AG04450 (cell line): ENCODE measurements around the gene PPFIBP1. TPM values are rescaled to one million over a fixed set of nuclear protein-coding genes. Genes with fewer than 3 reads are reported as not detected.
"Not testable (repeated sequence)": the region's sequence is repeated elsewhere in the genome, so short reads cannot be mapped to it uniquely, and the experiment has no call there.

Experiments
- CTCF ChIA-PET: fragments of 300-600, 350-600 bp; formaldehyde crosslinking; extraction: SDS; loops from one replicate; lab custom pipeline; 2022; ENCODE audit warnings: antibody characterized with exemption, inconsistent platforms; lab: Charles Lee
- POLR2A ChIA-PET: fragments of 350-600 bp; formaldehyde crosslinking; extraction: SDS; loops from one replicate; lab custom pipeline; 2021; ENCODE audit warnings: antibody characterized with exemption, inconsistent platforms; lab: Yijun Ruan, JAX
- DNase-seq: peaks from one replicate; pipeline ENCODE4 v3.0.0-alpha.2; 2011; ENCODE audit warnings: low read depth, low spot score
- H3K27ac ChIP-seq: one replicate; pipeline ENCODE4 v1.5.1; 2012; ENCODE audit warnings: low read depth, low read length, control low read depth
- H3K27me3 ChIP-seq: one replicate; pipeline ENCODE4 v1.6.0; 2012; ENCODE audit warnings: low read length; ENCODE audit not compliant: control insufficient read depth, insufficient read depth
- H3K4me3 ChIP-seq: 2 replicates; pipeline ENCODE4 v1.5.1; 2011; ENCODE audit warnings: mild to moderate bottlenecking, low read depth, low read length, control low read depth
- H3K9me3 ChIP-seq: 2 replicates; pipeline ENCODE4 v1.5.1; 2012; ENCODE audit warnings: low read length; ENCODE audit not compliant: control insufficient read depth, insufficient read depth
- polyA plus RNA-seq: library from polyadenylated mRNA; depleted of rRNA; stranded (reverse); fragments of >200 nt; gene quantifications from 2 replicates; pipeline ENCODE4 v1.2.3, GENCODE V29; 2011
- TF ChIP-seq, protein P1 (sequence below): IDR thresholded peaks from 2 replicates; pipeline ENCODE4 v1.5.1; 2011; ENCODE audit warnings: low read depth, low read length, control low read depth, inconsistent platforms

Gene PPFIBP1
- polyA plus RNA-seq, 1 experiment, result 58.3 TPM

GRCh38 chr12:27537855-27538675, 14.1 kb downstream of the PPFIBP1 start:
- H3K9me3 ChIP-seq, result no peaks in the 10 kb centered on the region
- DNase-seq, result no peak
- ChIA-PET POLR2A (no interaction called here), CTCF (interaction anchor here (2.6 kb wide), 1 partner anchor 14 kb away, joined by 10 read pairs; the partner anchor contains the start of gene PPFIBP1)
- H3K27ac ChIP-seq, result no peak overlapping the region
- H3K27me3 ChIP-seq, result no peaks in the 10 kb centered on the region
- no peak overlapping the region for H3K4me3 ChIP-seq
- TF ChIP-seq, protein P1, sequence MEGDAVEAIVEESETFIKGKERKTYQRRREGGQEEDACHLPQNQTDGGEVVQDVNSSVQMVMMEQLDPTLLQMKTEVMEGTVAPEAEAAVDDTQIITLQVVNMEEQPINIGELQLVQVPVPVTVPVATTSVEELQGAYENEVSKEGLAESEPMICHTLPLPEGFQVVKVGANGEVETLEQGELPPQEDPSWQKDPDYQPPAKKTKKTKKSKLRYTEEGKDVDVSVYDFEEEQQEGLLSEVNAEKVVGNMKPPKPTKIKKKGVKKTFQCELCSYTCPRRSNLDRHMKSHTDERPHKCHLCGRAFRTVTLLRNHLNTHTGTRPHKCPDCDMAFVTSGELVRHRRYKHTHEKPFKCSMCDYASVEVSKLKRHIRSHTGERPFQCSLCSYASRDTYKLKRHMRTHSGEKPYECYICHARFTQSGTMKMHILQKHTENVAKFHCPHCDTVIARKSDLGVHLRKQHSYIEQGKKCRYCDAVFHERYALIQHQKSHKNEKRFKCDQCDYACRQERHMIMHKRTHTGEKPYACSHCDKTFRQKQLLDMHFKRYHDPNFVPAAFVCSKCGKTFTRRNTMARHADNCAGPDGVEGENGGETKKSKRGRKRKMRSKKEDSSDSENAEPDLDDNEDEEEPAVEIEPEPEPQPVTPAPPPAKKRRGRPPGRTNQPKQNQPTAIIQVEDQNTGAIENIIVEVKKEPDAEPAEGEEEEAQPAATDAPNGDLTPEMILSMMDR, result no peak

DNA sequence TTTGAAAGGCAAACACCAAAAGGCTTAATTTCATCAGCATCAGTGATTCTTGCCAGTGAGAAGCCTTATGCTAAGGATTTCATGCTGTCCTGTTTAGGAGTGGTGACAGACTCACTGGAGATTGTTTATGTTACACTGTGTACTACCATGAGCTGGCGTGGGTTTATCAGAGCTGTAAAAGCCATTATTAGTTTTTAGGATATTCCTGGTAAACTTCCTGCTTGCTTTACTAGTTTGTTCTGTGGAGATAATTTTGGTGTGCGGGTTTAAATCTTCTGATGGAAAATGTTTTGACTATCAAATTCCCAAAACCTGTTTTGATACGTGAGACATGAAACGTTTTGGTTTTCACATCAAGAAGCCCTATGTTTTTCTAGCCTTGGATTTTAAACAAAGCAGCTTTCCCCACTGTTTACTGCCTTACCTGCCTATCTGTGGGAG, 15.2 kb downstream of the PPFIBP1 start:
- TF ChIP-seq, protein P1, result no peak
- no peak for DNase-seq
- POLR2A ChIA-PET, result no interaction called here
- H3K27ac ChIP-seq, result no peak overlapping the region
- H3K4me3 ChIP-seq, result no peak overlapping the region
- H3K9me3 ChIP-seq, result no peaks in the 10 kb centered on the region
- CTCF ChIA-PET, result interaction anchor here (0.6 to 2.6 kb wide), 3 partner anchors 15 to 98 kb away, joined by 3 to 10 read pairs (median 6); partner anchors contain the start of gene PPFIBP1
- H3K27me3 ChIP-seq, result no peaks in the 10 kb centered on the region

GRCh38 chr12:27541031-27541719, 17.2 kb downstream of the PPFIBP1 start:
- H3K27ac ChIP-seq, result no peak overlapping the region
- no peak for DNase-seq
- H3K9me3 ChIP-seq, result no peaks in the 10 kb centered on the region
- TF ChIP-seq, protein P1, result no peak
- CTCF ChIA-PET, result interaction anchor here (2.6 kb wide), 1 partner anchor 17 kb away, joined by 10 read pairs; the partner anchor contains the start of gene PPFIBP1
- H3K27me3 ChIP-seq, result no peaks in the 10 kb centered on the region
- H3K4me3 ChIP-seq, result no peak overlapping the region
- POLR2A ChIA-PET, result interaction anchor here (1.8 kb wide), 1 partner anchor 17 kb away, joined by 13 read pairs; the partner anchor contains the start of gene PPFIBP1

DNA sequence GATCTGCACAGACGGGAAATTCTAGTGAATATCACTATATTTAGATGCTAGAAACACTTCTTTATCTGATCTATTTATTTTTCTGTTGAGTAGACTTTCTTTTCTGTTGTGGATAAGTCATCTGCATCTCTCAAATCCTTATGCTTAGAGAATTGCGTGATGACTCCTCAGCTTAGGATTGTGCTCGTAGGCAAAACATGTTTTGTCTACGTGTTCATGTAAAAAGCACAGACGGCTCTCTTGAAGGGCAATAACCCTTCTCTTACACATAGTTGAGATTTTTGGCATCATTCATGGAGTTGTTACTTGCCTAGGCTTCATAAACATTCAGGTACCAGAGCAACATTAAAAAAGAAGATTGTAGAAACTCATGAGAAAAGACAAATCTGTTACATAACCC, 18.6 kb downstream of the PPFIBP1 start:
- POLR2A ChIA-PET, result interaction anchor here (1.8 kb wide), 1 partner anchor 18 kb away, joined by 13 read pairs; the partner anchor contains the start of gene PPFIBP1
- CTCF ChIA-PET, result no interaction called here
- Histone ChIP-seq H3K4me3 (no peak overlapping the region), H3K27me3 (no peaks in the 10 kb centered on the region), H3K9me3 (no peaks in the 10 kb centered on the region), H3K27ac (no peak overlapping the region)
- TF ChIP-seq, protein P1, result no peak
- peak; percentile 87 for DNase-seq

DNA sequence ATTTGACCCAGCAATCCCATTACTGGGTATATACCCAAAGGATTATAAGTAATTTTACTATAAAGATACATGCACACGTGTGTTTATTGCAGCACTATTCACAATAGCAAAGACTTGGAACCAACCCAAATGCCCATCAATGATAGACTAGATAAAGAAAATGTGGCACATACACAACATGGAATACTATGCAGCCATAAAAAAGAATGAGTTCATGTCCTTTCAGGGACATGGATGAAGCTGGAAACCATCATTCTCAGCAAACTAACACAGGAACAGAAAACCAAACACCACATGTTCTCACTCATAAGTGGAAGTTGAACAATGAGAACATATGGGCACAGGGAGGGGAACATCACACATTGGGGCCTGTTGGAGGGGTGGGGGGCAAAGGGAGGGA, 20.9 kb downstream of the PPFIBP1 start:
- POLR2A ChIA-PET, CTCF ChIA-PET: not testable (repeated sequence)

More for the DNA sequence above, 20.9 kb downstream of the PPFIBP1 start:
- not testable (repeated sequence) for H3K9me3 ChIP-seq, H3K4me3 ChIP-seq, H3K27ac ChIP-seq, DNase-seq, H3K27me3 ChIP-seq
